H9 (cell line): ENCODE results near the gene ATP1A4. TPM values are rescaled to one million over a fixed set of nuclear protein-coding genes. Genes with fewer than 3 reads are reported as not detected.

ENCODE experiments used
- DNase-seq: peaks from one replicate; pipeline ENCODE4 v3.0.0-alpha.2; 2017
- H2AFZ ChIP-seq: one replicate; pipeline ENCODE4 v1.6.1; 2013; ENCODE audit warnings: mild to moderate bottlenecking, low read length, control low read depth, moderate library complexity
- H2AK5ac ChIP-seq: 2 replicates; pipeline ENCODE4 v1.6.1; 2013; ENCODE audit warnings: low read length, control low read depth, mixed read lengths; ENCODE audit not compliant: insufficient read length
- H2BK120ac ChIP-seq: one replicate; pipeline ENCODE4 v1.6.1; 2013; ENCODE audit warnings: low read depth, mild to moderate bottlenecking, low read length, control low read depth, inconsistent platforms; ENCODE audit not compliant: poor library complexity, severe bottlenecking
- H2BK12ac ChIP-seq: 2 replicates; pipeline ENCODE4 v1.6.1; 2013; ENCODE audit warnings: low read length, control low read depth, mixed read lengths, low read depth; ENCODE audit not compliant: insufficient read length
- H2BK15ac ChIP-seq: 2 replicates; pipeline ENCODE4 v1.6.1; 2013; ENCODE audit warnings: low read depth, low read length, control low read depth
- H2BK20ac ChIP-seq: one replicate; pipeline ENCODE4 v1.6.1; 2013; ENCODE audit warnings: low read depth, mild to moderate bottlenecking, low read length, control low read depth, inconsistent platforms; ENCODE audit not compliant: poor library complexity, severe bottlenecking
- H2BK5ac ChIP-seq: 2 replicates; pipeline ENCODE4 v1.6.1; 2013; ENCODE audit warnings: low read length, control low read depth, mixed read lengths; ENCODE audit not compliant: insufficient read length
- H3K14ac ChIP-seq: 2 replicates; pipeline ENCODE4 v1.6.1; 2013; ENCODE audit warnings: low read length, control low read depth; ENCODE audit not compliant: insufficient read depth
- H3K18ac ChIP-seq: 2 replicates; pipeline ENCODE4 v1.6.1; 2013; ENCODE audit warnings: low read depth, mild to moderate bottlenecking, mixed read lengths, low read length, control low read depth; ENCODE audit not compliant: insufficient read length
- H3K23ac ChIP-seq: 2 replicates; pipeline ENCODE4 v1.6.1; 2013; ENCODE audit warnings: low read length, control low read depth, mixed read lengths, low read depth; ENCODE audit not compliant: insufficient read length
- H3K23me2 ChIP-seq: 2 replicates; pipeline ENCODE4 v1.6.1; 2013; ENCODE audit warnings: low read depth, mild to moderate bottlenecking, mixed read lengths, low read length, control low read depth; ENCODE audit not compliant: insufficient read length, poor library complexity, severe bottlenecking
- H3K27ac ChIP-seq: 2 replicates; pipeline ENCODE4 v1.5.1; 2013; ENCODE audit warnings: low read length, control low read depth, mixed read lengths, low read depth; ENCODE audit not compliant: insufficient read length
- H3K27me3 ChIP-seq: 2 replicates; pipeline ENCODE4 v1.6.1; 2013; ENCODE audit warnings: low read length, control low read depth, inconsistent platforms; ENCODE audit not compliant: insufficient read depth
- H3K4ac ChIP-seq: 2 replicates; pipeline ENCODE4 v1.6.1; 2013; ENCODE audit warnings: low read depth, mild to moderate bottlenecking, control low read depth, inconsistent platforms, low read length, moderate library complexity
- H3K4me1 ChIP-seq: 2 replicates; pipeline ENCODE4 v1.6.1; 2013; ENCODE audit warnings: low read length, control low read depth, inconsistent platforms; ENCODE audit not compliant: insufficient read depth
- H3K4me2 ChIP-seq: 2 replicates; pipeline ENCODE4 v1.6.1; 2013; ENCODE audit warnings: low read length, control low read depth, mixed read lengths; ENCODE audit not compliant: insufficient read length, insufficient read depth
- H3K56ac ChIP-seq: 2 replicates; pipeline ENCODE4 v1.6.1; 2013; ENCODE audit warnings: low read depth, mild to moderate bottlenecking, mixed read lengths, low read length, control low read depth; ENCODE audit not compliant: insufficient read length
- H3K79me1 ChIP-seq: 2 replicates; pipeline ENCODE4 v1.6.1; 2013; ENCODE audit warnings: low read depth, mild to moderate bottlenecking, moderate library complexity, low read length, control low read depth, inconsistent platforms; ENCODE audit not compliant: insufficient read depth, poor library complexity, severe bottlenecking
- H3K79me2 ChIP-seq: 2 replicates; pipeline ENCODE4 v1.6.1; 2013; ENCODE audit warnings: low read length, control low read depth, inconsistent platforms; ENCODE audit not compliant: insufficient read depth
- H3K9ac ChIP-seq: 2 replicates; pipeline ENCODE4 v1.6.1; 2013; ENCODE audit warnings: low read length, control low read depth, mixed read lengths; ENCODE audit not compliant: insufficient read length; ENCODE audit errors: extremely low read depth
- H3K9me3 ChIP-seq: one replicate; pipeline ENCODE4 v1.6.1; 2013; ENCODE audit warnings: low read depth, low read length, inconsistent platforms; ENCODE audit not compliant: control insufficient read depth
- H3T11ph ChIP-seq: one replicate; pipeline ENCODE4 v1.6.1; 2013; ENCODE audit warnings: mild to moderate bottlenecking, low read length, control low read depth, inconsistent platforms
- H4K20me1 ChIP-seq: one replicate; pipeline ENCODE4 v1.6.1; 2013; ENCODE audit not compliant: control insufficient read depth, insufficient read length, insufficient read depth
- H4K5ac ChIP-seq: 2 replicates; pipeline ENCODE4 v1.6.1; 2013; ENCODE audit warnings: low read depth, mild to moderate bottlenecking, mixed read lengths, low read length, control low read depth; ENCODE audit not compliant: insufficient read length
- H4K8ac ChIP-seq: replicated peaks from 2 replicates; pipeline ENCODE4 v1.6.1; 2013; ENCODE audit warnings: low read length, control low read depth, mixed read lengths, low read depth; ENCODE audit not compliant: insufficient read length
- H4K91ac ChIP-seq: 2 replicates; pipeline ENCODE4 v1.6.1; 2013; ENCODE audit warnings: low read depth, mild to moderate bottlenecking, moderate library complexity, mixed read lengths, low read length, control low read depth; ENCODE audit not compliant: insufficient read length
- H3K27ac Mint-ChIP-seq, 3 experiments: 2 replicates in 2 of 3; 3 replicates in 1 of 3; pipeline ENCODE4 v1.8.0; 2020 to 2021; ENCODE audit warnings: mixed read lengths in 3 of 3, mild to moderate bottlenecking in 1 of 3, moderate library complexity in 1 of 3
- H3K27me3 Mint-ChIP-seq: 2 replicates; pipeline ENCODE4 v1.8.0; 2021; ENCODE audit warnings: low read depth, mild to moderate bottlenecking, moderate library complexity, mixed read lengths
- H3K36me3 Mint-ChIP-seq, 3 experiments: 2 replicates in 2 of 3; 3 replicates in 1 of 3; pipeline ENCODE4 v1.8.0; 2020 to 2021; ENCODE audit warnings: low read depth in 3 of 3, mixed read lengths in 3 of 3; ENCODE audit not compliant: insufficient read depth in 1 of 3
- H3K4me1 Mint-ChIP-seq, 2 experiments: 2 replicates each; pipeline ENCODE4 v1.8.0; 2020; ENCODE audit warnings: mixed read lengths in 2 of 2
- H3K4me3 Mint-ChIP-seq, 2 experiments: 2 replicates in 1 of 2; 3 replicates in 1 of 2; pipeline ENCODE4 v1.8.0; 2020 to 2021; ENCODE audit warnings: mild to moderate bottlenecking in 2 of 2, mixed read lengths in 2 of 2, moderate library complexity in 1 of 2
- H3K9me3 Mint-ChIP-seq, 2 experiments: 2 replicates in 1 of 2; 3 replicates in 1 of 2; pipeline ENCODE4 v1.8.0; 2020; ENCODE audit warnings: mild to moderate bottlenecking in 2 of 2, mixed read lengths in 2 of 2, moderate library complexity in 1 of 2
- CTCF ChIP-seq: fragments of 200-600 bp; sonication (generic); conservative IDR thresholded peaks from 3 replicates; pipeline ENCODE4 v1.8.0; 2021; ENCODE audit warnings: antibody characterized with exemption, mild to moderate bottlenecking
- WGBS: extraction: QIAGEN DNeasy Blood & Tissue Kit; methylation state at CpG from one replicate; pipeline ENCODE4 v1.1.7; 2013; ENCODE audit warnings: missing lambda C conversion rate, low lambda C conversion rate, mixed read lengths; ENCODE audit not compliant: insufficient read length; ENCODE audit errors: extremely low coverage; 5-methylcytosine and 5-hydroxymethylcytosine counted together
- total RNA-seq: library from RNA; stranded (reverse); gene quantifications from 2 replicates; pipeline ENCODE4 v1.2.1, GENCODE V29; 2021

The ATP1A4 gene
- total RNA-seq, 1 experiment from 2014 or later, result 0.20 TPM

DNA sequence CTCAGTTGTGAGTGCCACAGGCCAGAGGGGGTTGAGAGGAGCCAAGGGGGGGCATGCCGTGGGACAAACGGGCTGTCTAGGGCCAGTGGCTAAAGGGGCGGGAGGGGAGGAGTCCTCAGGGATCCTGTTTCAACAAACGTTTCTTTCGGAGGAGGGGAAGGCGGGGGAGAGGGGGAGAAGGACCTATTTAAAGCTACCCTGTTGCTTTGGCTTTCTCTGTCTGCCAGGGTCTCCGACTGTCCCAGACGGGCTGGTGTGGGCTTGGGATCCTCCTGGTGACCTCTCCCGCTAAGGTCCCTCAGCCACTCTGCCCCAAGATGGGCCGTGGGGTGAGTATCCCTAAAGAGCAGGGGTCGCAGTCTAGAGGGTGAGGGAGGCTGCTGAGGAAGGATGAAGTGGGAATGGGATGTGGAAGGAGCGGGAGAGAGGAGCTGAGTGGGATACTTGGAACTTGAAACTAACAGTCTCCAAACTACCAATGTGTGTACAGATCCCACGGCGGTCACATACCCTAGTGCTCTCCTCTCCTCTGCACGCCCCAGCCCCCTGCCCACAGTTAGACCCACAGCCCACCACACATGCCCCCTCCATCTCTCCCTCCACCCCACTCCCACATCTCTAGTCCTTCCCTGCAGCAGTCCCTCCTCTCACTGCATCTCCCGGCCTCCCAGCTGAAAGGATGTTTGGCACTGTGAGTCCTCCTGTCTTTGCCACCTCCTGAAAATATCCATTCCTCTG, 35.7 kb upstream of the ATP1A4 start, which contains the start of gene ATP1A2:
ATP1A2 (plus strand) TSS at position 215 of the 738 bp plus-strand sequence; CDS start at position 318, 103 bp downstream.
- no peak within 1 kb of the TSS for H4K91ac ChIP-seq
- Mint-ChIP-seq H3K9me3 (no peaks in the 10 kb centered on the region), H3K27me3 (no peaks in the 10 kb centered on the region; the same call in none of the 2 replicates), H3K4me1 (peaks cover 65 to 75% of the 10 kb centered on the region in 2 experiments), H3K4me3 (peak within 1 kb of the TSS; percentile 51 to 90), H3K36me3 (peaks cover 0 to 12% (median 0%) of the 10 kb centered on the region in 3 experiments; a peak in 3 of 7 replicates), H3K27ac (peak within 1 kb of the TSS in 1 of 3 experiments; percentile 90; a peak in 4 of 7 replicates)
- WGBS, result no CpG with 5 or more reads among the region's 16 CpGs
- H4K8ac ChIP-seq, result no peak within 1 kb of the TSS
- peaks cover 12% of the 10 kb centered on the region; the same call in 1 of the 2 replicates for H3K4me1 ChIP-seq
- H3K79me2 ChIP-seq, result no peaks in the 10 kb centered on the region
- H2BK120ac ChIP-seq, result no peak within 1 kb of the TSS
- H4K5ac ChIP-seq, result no peak within 1 kb of the TSS
- H3K4me2 ChIP-seq, result peak within 1 kb of the TSS; percentile 48
- no peak within 1 kb of the TSS for H2BK15ac ChIP-seq
- no peaks in the 10 kb centered on the region for H3K9me3 ChIP-seq
- H3K23me2 ChIP-seq, result no peaks in the 10 kb centered on the region
- no peak within 1 kb of the TSS for H2BK12ac ChIP-seq
- H4K20me1 ChIP-seq, result no peaks in the 10 kb centered on the region
- H3K9ac ChIP-seq, result no peak within 1 kb of the TSS
- no peak for TF ChIP-seq CTCF
- H3K18ac ChIP-seq, result no peak within 1 kb of the TSS
- no peaks in the 10 kb centered on the region for H3K27me3 ChIP-seq
- H3K79me1 ChIP-seq, result no peaks in the 10 kb centered on the region
- H2BK5ac ChIP-seq, result no peak within 1 kb of the TSS
- H3K4ac ChIP-seq, result no peak within 1 kb of the TSS
- H2BK20ac ChIP-seq, result no peak within 1 kb of the TSS
- H3K56ac ChIP-seq, result no peak within 1 kb of the TSS
- no peak within 1 kb of the TSS for H3K14ac ChIP-seq
- no peak within 1 kb of the TSS for H2AFZ ChIP-seq
- H3T11ph ChIP-seq, result no peak within 1 kb of the TSS
- H2AK5ac ChIP-seq, result no peak within 1 kb of the TSS
- H3K27ac ChIP-seq, result no peak within 1 kb of the TSS
- peak; percentile 76 for DNase-seq
- no peak within 1 kb of the TSS for H3K23ac ChIP-seq
